SKM-1 treated with dmso at 0.1 percent for 144 hours (cell line): ENCODE measurements around the gene OCIAD1.
A peak's percentile ranks its signal among the peaks of the same experiment; 100 is the strongest.
"Not testable (repeated sequence)": the region's sequence is repeated elsewhere in the genome, so short reads cannot be mapped to it uniquely, and the experiment has no call there.

Experiments used
- DNase-seq: peaks from one replicate; lab custom pipeline; 2025; ENCODE audit not compliant: unreplicated experiment; lab: John Stamatoyannopoulos, UW

OCIAD1 gene

DNA sequence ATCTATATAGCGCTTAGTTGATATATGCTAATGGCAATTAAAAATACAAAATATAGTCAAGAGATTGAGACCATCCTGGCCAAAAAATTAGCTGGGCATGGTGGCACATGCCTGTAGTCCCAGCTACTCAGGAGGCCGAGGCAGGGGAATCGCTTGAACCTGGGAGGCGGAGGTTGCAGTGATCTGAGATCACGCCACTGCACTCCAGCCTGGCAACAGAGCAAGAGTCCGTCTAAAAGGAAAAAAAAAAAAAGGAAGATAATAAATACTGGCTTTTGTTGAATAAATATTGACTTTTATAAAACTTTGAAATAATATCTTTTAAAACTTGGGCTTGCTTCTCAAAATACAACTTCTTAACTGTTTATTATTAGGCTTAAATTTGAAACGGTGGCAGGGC is 14.6 kb upstream of the OCIAD1 start:
- not testable (repeated sequence) for DNase-seq

GRCh38 chr4:48816971-48817370 is 13.9 kb upstream of the OCIAD1 start:
- no peak for DNase-seq

- DNase-seq: not testable (repeated sequence)
Observed at GRCh38 chr4:48821431-48821830, 9.5 kb upstream of the OCIAD1 start.

- no peak for DNase-seq
Observed at GRCh38 chr4:48827622-48828021, 3.3 kb upstream of the OCIAD1 start.

- DNase-seq: no peak
Observed at GRCh38 chr4:48831532-48832030, 693 bp downstream of the OCIAD1 start.

DNA sequence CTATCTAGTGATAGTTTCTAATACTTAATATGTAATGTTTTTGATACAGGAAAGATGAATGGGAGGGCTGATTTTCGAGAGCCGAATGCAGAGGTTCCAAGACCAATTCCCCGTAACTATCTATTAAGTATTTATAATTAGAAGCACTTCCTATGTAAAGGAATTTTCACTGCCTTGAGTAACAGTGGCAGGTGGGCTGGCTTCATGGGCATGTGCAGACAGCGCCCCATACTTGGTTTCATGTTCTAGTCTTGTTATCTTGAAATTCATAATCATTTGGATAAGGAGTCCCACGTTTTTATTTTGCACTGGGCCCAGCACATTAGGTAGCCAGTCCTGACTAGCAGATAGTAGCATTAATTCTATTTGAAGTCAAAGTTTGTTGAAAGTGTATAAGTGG is 1.7 kb downstream of the OCIAD1 start:
- no peak for DNase-seq

GRCh38 chr4:48836658-48837057 is 5.8 kb downstream of the OCIAD1 start:
- DNase-seq: no peak

DNA sequence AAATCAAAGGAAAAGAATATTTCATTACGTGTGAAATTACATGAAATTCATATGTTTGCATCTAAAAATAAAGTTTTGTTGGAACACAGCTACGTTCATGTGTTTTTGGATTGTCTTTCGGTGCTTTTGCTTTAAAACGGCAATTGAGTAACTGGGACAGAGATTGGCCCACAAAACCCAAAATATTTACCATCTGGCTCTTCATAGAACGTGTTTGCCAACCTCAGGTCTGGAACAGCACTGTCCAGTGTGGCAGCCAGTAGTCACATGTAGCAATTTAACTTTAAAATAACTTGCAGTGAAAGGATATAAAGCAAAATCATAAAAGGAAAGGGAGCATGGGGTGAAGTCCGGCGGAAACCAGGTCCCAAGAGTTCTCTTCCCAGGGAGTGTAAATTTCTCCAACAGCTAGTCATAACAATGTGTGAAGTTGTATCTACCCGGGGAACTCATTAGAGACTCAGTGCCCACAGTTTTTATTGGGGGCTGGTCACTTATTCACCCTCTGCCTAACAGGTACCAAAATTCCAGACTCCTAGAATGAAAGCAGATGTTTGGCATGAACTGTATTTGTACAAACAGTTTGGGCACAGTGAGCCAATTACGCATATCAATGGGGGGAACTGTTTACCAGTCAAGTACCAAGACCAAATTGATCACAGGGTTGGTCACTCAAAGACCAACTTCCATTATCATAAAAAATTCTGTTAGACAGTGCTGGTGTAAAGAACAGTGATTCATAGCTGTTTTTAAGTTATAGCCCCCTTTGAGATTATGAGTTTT is 10.3 kb downstream of the OCIAD1 start:
- DNase-seq: no peak

GRCh38 chr4:48844843-48845242 is 14.0 kb downstream of the OCIAD1 start:
- no peak for DNase-seq

DNA sequence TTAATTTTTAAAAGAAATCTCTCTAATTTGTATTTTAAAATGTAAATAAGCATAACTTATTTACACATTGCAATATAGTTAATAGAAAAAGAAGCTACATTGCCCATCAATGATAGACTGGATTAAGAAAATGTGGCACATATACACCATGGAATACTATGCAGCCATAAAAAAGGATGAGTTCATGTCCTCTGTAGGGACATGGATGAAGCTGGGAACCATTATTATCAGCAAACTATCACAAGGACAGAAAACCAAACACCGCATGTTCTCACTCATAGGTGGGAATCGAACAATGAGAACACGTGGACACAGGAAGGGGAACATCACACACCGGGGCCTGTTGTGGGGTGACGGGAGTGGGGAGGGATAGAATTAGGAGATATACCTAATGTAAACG is 17.9 kb downstream of the OCIAD1 start:
- not testable (repeated sequence) for DNase-seq

GRCh38 chr4:48851651-48852050 is 20.8 kb downstream of the OCIAD1 start:
- DNase-seq: no peak

- no peak for DNase-seq
Observed at GRCh38 chr4:48853604-48854394, 22.9 kb downstream of the OCIAD1 start.

GRCh38 chr4:48854395-48854683 is 23.5 kb downstream of the OCIAD1 start:
- DNase-seq: no peak

DNA sequence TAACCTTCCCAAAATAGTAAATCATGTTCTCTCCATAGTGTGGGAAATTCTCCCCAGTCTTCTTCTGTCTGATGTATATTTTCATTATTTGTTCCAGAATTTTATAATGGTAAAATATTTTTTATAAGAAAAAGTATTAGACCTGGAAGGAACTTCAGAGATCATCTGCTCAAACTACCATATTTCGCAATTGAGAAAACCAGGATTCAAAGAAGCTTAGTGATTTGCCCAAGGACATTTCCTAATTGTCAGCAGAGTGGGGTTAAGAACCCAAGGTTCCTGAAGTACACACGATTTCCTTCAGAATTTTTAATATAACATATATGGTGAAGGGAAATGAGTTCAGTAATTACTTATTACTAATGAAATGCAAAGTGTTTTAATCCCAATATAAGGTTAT is 24.1 kb downstream of the OCIAD1 start:
- no peak for DNase-seq

DNA sequence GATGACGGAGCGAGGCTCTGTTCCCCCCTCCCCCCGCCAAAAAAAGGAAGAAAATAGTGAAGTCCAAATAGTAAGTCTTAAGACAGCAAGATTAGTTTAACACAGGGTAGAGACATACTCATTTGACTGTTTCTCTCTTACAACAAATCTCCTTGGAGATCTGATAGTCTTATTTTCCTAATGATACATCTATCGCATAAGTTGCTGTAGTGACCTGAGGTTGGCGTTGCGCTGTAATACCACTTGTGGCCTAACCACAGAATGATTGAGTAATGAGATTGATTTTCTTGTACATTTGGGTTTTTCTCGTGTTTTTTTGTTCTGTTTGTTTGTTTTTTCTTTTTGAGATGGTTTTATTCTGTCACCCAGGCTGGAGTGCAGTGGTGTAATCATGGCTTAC is 27.2 kb downstream of the OCIAD1 start:
- DNase-seq: peak; percentile 4

DNA sequence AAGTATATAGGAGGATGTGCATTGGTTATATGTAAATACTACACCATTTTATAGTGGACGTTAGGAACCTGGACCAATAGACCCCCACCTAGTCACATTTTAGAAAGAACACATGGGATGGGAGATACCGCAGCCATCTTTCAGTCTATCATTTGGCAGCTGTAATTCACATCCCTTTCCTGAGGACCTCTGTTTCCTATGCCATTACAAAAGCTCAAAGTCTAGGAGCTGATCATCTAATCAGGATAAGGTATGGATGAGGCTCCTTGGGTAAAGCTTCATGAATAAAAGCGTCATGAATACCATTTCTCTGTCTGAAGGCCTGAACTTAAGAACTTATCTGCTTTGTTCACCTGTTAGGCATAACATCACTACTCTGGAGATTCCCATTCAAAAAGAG is 31.1 kb downstream of the OCIAD1 start:
- DNase-seq: no peak

DNA sequence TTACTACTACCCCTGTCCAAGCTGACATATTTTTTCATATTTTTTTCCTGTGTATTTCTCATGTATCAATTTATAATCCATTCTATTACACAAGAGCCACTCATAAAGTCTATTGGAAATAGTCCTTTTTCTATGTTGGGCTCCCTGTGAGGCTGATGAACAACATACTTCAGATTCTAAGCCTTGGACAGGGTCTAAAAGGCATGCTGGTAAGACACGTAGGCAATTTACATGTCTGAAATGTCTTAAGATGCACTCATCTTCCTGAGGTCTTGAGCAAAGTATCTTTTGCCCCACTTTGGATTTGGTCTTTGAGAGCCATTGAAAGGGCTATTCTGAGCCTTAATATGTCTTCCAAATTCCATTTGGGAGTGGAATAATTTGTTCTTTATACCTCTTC is 31.8 kb downstream of the OCIAD1 start:
- DNase-seq: no peak

DNA sequence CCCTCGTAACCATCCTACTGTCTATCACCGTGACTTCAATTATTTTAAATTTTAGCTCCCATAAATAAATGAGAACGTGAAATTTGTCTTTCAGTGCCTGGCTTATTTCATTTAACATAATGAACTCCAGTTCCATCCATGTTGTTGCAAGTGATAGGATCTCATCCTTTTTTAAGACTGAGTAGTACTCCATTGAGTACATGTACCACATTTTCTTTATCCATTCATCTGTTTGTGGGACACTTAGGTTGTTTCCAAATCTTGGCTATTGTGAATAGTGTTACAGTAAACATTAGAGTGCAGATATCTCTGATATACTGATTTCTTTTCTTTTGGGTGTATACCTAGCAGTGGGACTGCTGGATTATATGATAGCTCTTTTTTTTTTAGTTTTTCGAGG is 32.8 kb downstream of the OCIAD1 start:
- DNase-seq: no peak

GRCh38 chr4:48864696-48865095 is 33.8 kb downstream of the OCIAD1 start:
- DNase-seq: not testable (repeated sequence)

DNA sequence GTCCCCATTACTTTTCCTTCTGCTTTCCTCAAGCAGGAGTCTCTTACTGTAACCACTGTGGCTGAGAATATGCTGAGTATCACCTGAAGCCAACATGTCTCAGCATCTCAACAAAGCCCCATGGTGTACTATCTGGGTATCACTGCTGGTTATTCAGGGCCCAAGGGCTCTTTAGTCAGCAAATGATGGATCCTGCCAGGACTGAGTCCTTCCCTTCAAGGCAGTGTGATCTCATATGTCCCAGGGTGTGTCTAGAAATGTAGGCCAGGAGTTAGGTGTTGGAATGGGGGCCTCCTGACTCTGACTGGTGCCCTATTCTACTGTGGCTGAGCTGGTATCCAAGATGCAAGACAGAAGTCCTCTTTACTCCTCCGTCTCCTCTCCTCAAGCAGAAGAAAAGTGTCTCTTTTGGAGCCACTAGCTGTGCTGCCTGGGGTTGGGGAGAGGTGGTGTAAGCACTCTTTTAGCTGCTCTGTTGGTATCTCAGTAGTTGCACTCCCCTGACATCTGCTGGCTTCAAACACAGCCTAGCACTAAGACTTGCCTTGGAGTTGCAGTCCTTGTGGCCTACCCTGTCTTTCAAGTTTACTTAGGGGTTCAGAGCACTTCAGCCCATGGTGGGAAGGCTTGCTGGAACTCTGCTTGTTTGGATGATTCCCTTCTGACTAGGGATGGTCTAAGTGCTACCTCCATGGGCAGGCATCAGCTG is 47.1 kb downstream of the OCIAD1 start:
- DNase-seq: no peak

GRCh38 chr4:48879561-48880442 is 48.9 kb downstream of the OCIAD1 start:
- DNase-seq: no peak
